Stimulated activated CD8-positive, alpha-beta memory T cell treated with anti-CD3 and anti-CD28 coated beads, Interleukin-12 subunit alpha, Interleukin-12 subunit beta, amount 100 ng/mL, for 1 hour (primary cell): ENCODE data around the gene AKAP9.
"Not testable (repeated sequence)": the region's sequence is repeated elsewhere in the genome, so short reads cannot be mapped to it uniquely, and the experiment has no call there.

Experiments
- DNase-seq: peaks from one replicate; pipeline ENCODE4 v3.0.0-alpha.2; 2020; ENCODE audit warnings: low read depth

AKAP9 gene

DNA sequence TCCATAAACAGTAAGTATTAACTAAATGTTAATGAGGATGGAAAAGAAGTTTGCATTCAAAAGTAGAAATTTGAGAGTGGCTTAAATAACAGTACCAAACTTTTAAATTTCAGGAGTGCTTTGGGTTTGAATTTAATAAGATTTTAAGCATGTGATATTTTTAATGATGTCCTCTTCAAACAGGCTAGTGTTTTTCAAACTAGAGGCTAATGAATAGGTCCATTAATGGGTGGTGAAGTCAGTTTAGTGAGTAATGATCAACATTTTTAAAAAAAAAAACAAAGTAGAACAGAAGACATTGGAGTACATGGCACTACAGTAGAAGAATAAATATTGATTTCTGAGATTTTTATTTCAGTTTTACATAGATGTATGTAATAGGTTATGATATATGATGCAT lies 72.9 kb downstream of the AKAP9 start:
- DNase-seq: no peak

DNA sequence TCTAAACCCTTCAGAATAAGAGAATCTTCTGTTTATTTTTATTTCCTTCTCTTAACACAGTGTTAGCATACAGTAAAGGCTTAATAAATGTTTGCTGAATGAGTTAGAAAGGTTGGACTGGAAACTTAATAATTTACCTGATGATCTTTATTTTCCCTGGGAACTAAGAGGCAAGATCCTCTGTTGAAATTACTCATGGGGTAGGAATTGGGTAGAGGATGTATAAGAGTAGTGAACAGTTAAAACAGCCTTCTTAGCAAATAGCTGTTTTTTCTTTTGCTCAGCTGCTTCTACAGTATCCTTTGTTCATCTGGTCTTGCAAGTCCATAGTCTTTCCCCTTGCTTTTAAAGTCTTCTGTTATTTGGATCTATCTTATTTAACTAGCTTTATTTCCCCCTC lies 80.0 kb downstream of the AKAP9 start:
- no peak for DNase-seq

DNA sequence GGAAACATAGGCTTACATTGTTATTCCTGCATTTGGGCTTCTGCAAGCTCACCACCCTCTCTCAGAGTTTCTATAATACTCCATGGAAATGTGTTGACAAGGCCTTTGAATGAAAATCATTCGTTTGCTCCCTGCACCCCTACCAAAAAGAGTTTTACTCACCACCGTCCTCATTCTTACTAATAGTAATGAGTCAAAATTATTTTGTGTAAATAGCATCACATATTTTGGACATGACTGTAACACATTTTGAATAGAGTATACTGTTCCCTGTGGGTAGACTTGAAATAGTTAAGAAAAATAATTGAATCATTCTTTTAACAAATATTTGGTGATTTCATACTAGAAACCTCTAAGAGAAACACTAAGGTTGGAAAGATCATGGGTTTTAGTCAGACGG lies 84.6 kb downstream of the AKAP9 start:
- DNase-seq: no peak

DNA sequence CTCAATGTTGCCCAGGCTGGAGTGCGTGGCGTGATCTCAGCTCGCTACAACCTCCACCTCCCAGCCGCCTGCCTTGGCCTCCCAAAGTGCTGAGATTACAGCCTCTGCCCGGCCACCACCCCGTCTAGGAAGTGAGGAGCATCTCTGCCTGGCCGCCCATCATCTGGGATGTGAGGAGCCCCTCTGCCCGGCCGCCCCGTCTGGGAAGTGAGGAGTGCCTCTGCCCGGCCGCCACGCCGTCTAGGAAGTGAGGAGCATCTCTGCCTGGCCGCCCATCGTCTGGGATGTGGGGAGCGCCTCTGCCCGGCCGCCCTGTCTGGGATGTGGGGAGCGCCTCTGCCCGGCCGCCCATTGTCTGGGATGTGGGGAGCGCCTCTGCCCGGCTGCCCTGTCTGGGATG lies 86.0 kb downstream of the AKAP9 start:
- DNase-seq: not testable (repeated sequence)

DNA sequence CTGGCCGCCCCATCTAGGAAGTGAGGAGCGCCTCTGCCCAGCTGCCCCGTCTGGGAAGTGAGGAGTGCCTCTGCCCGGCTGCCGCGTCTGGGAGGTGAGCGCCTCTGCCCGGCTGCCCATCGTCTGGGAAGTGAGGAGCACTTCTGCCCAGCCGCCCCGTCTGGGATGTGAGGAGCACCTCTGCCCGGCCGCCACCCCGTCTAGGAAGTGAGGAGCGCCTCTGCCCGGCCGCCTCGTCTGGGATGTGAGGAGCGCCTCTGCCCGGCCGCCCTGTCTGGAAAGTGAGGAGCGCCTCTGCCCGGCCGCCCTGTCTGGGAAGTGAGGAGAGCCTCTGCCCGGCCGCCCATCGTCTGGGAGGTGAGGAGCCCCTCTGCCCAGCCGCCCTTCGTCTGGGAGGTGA lies 86.5 kb downstream of the AKAP9 start:
- DNase-seq: not testable (repeated sequence)

DNA sequence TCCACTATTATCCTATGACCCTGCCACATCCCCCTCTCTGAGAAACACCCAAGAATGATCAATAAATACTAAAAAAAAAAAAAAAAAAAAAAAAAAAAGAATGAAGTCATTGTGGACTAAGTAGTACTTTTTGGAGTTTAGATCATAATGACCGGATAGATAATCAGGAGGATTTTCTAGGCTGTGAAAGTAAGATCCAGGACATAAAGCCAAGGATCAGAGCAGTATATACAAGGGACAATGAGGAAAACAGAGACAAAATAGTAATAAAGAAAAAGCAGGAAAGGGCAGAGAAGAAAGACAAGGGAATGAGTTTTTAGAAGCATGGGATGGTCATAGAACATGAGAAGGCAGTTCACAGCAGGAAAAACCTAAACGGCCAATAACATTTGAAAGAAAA lies 87.6 kb downstream of the AKAP9 start:
- DNase-seq: no peak

DNA sequence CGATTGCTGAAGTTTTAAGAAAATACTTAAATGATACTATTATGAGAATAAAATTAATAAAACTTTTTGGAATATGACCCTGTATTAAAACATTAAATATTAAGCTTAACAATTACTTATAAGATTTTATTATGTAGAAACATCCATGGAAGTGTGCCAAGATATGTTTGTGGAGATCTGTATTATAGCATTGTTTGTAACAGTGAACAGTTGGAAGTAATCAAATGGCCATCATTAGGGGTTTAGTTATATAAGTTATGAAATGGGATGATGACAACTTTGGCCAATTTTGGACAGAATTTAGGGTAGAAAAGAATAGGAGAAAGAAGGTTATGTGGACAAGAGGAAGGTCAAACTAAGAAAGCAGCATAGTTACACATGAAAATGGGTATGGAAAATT lies 88.0 kb downstream of the AKAP9 start:
- DNase-seq: no peak

DNA sequence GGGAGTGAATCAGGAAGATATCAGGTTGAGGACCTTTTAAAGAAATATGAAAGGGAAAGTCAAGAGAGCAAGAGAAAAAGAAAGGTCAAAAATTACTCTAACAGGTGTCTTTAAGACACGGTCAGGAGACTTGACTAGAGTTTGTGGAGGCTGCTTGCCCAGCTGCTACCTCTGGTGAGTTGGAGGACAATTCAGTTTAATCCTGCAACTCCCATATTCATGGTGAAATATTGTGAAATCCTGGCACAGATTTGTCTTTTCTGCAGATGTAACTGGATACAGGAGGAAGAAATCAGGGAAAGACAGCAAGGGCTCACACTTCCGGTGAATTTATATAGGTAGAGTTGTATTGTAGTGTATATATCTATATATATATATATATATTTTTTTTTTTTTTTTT lies 93.5 kb downstream of the AKAP9 start:
- no peak for DNase-seq

DNA sequence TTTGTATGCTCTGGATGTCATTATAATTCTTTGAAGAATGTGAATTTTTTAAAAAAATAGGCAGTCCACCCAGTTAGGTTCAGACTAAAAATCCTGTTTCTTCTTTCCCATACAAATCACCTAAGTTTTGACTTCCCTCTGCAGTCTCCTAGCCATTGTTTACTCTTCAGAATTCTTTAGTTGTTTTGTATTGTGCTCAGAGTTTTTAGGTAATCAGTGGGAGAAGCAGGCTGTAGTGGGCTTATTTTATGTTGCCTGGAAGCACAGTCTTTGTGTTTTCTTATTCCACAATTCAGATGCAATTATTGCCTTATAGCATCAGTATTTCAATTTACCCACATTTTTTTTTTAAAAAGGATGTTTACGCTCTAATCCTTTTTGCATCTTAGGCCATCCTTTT lies 94.9 kb downstream of the AKAP9 start:
- no peak for DNase-seq

DNA sequence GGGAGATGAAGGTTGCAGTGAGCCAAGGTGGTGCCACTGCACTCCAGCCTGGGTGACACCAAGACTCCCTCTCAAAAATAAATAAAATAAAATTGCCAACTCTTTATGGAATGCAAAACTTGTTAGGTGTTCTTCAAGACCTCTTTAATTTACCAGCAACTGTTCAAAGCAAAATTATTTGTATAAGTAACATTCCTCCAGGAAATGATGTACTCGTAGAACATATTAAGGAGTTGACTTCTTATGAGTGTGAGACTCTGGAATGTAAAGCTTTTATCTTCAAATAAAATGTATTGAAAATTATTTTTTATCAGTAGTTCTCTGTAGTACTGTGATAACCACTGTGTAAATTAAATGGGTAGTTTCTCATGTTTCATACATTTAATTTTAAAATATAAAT lies 99.2 kb downstream of the AKAP9 start:
- no peak for DNase-seq

DNA sequence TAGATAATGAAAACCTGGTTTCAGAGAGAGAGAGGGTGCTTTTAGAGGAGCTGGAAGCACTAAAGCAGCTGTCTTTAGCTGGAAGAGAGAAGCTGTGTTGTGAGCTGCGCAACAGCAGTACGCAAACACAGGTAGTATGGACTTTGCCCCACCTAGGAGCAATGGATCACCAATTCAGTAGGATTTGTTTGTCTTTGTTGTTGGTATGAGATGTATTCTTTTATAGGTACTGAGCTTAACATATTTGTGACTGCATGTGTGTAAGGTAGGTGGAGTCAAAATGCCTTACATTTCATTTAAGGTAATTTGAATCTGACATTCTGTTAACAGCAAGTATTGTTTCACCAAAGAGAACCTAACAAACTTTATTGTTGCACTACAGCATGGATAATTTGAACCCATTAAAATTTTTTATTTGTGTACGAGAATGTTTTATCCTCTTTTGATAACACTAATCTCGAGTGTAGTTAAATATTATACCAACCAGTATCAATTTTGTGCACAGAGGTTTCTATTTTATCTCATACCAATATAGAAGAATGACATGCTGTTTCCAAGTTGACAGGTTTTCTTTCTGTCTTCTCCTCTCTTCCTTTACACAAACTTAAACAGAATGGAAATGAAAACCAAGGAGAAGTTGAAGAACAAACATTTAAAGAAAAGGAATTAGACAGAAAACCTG lies 101.5 kb downstream of the AKAP9 start:
- no peak for DNase-seq

DNA sequence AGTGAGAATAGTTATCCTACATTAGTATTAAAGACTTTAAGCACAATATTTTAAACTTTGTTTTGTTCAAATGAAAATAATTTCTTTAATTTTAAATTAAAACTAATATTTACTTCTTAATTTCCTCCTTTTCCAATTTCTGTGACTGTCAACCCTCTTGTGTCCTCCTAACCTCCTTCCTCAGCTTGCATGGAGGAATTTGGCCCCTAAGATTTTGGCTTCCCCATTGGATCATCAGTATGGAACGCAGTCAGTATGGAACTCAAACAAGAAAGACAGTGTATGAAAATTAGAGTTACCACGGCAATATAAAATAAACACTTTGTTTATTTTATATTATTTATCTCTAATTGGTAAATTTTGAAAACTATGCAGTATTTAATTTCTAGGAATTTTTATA lies 102.4 kb downstream of the AKAP9 start:
- no peak for DNase-seq

DNA sequence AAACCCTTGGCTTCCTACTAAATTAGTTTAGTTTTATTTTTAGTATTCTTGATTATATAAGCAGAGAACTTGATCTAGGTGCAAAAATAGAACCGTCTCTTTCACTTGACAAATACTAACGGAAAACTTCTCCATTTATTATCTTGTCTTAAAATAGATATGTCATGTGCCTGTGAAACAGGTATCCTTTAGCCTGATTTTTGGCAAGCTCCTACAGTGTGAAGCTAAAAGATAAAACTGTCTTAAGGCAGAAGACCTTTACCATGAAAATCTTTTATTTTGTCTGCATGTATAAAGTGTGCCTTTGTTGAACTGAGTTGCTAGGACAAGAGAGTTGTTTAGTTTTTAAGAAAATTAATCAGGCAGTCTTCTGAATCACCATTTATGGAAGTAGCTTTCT lies 103.0 kb downstream of the AKAP9 start:
- no peak for DNase-seq

DNA sequence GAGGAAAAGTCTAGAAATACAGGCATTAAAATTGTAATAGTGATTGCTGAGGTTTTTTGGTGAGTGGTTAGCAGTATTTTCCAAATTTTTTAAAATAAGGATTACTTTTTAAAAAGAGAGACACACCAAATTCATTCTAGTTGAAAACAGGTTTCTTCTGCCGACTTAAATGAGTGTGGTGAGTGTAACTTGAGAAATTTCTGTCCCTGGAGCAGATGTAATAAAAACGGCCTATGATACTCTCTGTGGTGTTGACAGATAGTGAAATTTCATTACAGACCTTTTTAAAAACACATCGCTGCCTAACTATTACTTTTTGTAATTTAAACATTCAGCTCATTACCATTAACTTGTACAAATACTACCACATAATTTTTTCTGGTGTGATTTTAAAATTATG lies 103.5 kb downstream of the AKAP9 start:
- DNase-seq: no peak

DNA sequence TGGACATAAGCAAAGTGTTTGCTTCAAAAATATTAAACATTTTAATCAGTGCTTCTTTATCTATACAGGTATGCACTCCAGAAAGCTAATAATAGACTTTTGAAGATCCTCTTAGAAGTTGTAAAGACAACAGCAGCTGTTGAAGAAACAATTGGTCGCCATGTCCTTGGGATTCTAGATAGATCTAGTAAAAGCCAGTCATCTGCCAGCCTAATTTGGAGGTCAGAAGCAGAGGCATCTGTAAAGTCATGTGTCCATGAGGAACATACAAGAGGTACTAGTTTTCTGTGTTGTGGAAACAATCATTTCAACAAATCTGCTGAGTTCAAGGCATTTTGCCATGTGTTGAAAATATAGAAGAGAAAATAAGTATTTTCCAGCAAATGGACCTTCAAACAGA lies 104.3 kb downstream of the AKAP9 start:
- DNase-seq: no peak

DNA sequence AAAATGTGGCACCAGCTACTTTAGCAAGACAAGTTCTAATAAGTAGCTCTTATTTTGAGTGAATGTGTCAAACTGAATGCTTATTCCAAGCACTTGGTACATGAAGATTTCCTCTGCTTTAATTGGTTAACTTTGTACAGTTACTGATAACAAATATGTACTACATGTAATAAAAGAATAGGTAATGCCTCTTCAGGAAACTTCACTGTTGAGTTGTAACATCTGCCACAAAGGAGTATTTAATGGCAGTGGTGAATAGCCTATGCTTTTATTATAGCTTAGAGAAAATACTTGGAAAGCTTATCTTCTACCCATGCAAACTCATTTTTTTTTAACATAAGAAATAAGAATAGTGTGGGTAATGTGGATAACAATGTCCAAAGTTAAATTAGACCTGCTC lies 111.0 kb downstream of the AKAP9 start:
- DNase-seq: no peak

DNA sequence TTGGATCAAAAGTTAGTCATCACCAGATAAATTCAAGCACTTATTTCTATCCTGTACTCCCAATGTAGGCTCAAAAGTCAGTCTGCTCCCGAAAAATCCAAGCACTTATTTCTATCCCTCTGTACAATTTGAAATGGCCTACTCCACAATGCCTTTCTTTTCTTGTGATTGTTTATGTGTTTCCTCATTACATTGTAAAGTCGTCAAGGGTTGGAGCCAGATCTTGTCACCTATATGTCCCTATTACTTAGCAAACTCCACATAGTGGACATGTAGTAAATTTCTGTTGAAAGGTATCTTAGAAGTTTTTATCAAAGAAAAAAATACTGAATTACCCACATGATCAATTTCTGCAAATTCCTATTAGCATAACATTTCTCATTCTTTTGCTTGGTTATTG lies 111.5 kb downstream of the AKAP9 start:
- no peak for DNase-seq

DNA sequence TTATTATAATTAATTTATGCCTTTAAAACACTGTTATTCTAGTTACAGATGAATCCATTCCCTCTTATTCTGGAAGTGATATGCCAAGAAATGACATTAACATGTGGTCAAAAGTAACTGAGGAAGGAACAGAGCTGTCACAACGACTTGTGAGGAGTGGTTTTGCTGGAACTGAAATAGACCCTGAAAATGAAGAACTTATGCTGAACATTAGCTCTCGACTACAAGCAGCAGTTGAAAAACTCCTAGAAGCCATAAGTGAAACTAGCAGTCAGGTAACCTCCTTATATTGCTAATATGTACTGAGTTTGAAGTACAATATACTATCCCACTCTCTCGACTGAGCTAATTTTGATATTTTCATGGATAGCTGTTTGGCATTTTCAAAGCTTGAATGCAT lies 112.0 kb downstream of the AKAP9 start:
- DNase-seq: no peak

DNA sequence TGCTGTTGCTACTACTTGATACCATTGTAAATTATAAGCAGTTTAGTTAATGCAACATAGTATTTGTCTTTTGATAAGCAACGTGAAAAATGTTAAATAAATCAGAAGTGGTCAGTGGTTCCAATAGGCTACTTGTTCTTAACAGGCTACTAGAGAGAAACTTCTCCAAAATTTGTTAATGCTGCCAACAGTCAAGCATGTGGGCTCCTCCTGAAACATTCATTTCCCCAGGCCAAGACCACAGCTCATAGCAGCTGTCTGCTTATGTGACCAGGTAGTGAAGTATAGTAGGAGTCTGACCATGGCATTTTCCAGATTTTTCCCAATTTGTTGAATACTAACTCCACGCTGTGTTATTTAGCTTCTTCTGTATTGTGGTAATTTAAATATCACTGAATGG lies 112.7 kb downstream of the AKAP9 start:
- DNase-seq: no peak

DNA sequence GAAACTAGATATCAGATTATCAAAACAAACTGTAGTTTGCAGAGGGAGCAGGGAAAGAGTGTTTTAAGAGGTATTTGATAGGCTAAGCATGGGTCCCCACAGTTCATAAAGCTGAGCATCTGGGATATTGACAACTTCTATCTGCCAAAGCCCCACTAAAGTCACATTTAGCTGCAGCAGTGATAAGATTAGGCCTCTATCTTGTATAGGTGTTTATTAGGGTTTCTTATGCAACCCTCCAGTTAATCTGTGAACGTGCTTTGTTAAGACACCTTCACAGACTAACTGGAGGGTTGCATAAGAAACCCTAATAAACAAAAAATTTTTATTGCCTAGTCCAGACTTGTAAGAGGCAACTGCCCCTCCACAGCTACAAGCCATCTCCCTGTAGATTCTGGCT lies 115.6 kb downstream of the AKAP9 start:
- no peak for DNase-seq

DNA sequence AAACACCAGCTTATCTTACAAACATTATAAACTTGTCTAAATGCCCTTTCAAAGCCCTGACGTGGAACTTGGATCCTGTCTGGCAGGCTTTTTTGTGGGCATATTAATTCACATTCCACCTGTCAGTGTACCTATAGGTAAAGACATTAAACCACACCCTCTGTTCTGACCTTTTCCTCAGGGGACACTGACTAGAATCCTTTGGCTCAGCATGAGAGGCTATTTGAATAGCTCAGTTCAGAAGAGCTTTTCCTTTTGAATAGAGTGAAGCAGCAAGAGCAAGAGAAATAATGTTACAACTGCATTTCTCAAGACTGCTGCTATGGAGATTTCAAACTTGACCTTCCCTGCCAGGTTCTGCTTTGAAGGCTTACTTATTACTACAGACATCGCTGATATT lies 116.7 kb downstream of the AKAP9 start:
- no peak for DNase-seq

DNA sequence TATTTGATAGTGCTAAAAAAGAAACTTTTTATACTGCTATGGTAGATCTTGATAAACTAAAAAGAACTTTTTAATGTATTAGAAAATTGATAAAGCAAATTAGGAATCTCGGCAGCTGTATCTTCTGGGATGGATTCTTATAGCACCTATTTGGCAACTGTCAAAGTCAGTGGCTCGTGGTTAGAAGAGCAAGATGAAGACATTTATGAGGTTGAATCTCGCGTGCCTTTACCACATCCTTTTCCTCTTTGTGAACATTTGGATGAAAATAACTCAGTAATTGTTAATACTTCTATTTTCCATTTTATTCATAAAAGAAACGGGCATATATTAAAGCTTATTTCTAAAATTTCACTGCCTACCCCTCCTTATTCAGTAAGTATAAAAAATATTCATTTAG lies 117.4 kb downstream of the AKAP9 start:
- DNase-seq: no peak

DNA sequence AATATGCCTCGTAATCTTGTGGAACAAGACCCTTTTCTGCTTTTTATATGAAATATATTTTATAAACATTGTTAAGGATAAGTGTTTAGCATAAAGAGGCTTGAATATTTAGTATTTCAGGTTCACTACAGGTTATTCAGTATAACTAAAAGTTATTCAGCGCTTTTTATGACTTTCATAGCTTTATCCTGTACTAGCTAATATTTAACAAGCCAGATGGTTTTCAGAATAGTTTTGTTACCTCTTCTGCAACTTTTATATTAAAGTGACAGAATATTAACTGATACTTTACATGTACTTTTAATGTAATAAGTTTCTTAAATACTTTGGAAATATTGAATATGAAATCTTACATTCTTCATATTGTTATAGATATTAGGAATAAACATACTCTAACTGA lies 118.2 kb downstream of the AKAP9 start:
- no peak for DNase-seq

DNA sequence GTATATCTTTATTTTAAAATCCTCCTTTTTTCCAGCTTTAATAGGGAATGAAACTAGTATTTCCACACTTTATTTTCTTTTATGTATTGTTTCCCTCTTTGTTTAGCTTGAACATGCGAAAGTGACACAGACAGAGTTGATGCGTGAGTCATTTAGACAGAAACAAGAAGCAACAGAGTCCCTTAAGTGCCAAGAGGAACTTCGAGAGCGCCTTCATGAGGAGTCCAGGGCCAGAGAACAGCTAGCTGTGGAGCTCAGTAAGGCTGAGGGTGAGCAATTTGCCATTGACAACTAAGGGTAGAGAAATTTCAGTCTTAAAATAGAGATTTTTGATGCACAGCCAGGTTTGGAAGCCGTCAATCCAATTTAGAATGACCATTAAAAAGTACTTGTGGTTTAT lies 120.5 kb downstream of the AKAP9 start:
- no peak for DNase-seq
